ENCODE data around the gene OR52N1. TPM values are rescaled to one million over a fixed set of nuclear protein-coding genes. Genes with fewer than 3 reads are reported as not detected.

The OR52N1 gene
- total and polyA plus RNA-seq, 2 donors (not counting 3 experiments of a cell fraction or from before 2014, with no cell fraction given): not detected

DNA sequence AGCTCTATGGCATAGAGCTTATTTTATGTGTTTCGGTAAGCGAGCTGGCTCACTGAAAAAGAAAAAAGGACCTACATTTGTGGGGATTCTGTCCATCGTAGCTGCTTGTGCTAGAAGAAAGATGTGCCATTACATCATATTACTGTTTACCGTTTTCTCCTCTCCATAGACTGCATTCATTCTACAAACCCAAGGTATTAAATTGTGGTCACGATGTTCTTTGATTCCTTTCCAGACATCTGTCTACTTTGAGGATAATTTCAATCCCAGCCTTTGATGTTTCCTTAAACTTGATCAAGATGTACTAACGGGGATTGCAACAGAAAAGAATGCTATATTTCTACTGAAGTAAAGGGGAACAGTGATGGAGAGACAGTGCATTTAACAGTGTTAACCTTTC is 5.5 kb upstream of the OR52N1 start:
- Histone ChIP-seq H4K20me1 (replicated peaks; ENCODE audit: control insufficient read depth, extremely low read depth, insufficient read depth, low read length) (no peaks in the 10 kb centered on the region), H3K79me2 (ENCODE audit: control insufficient read depth, insufficient read depth, low read length) (no peaks in the 10 kb centered on the region), H3K9me3 (replicated peaks; ENCODE audit: control insufficient read depth, insufficient read depth, low read length) (no peaks in the 10 kb centered on the region), H3K9me1 (replicated peaks; ENCODE audit: control insufficient read depth, extremely low read depth, insufficient read depth, low read length) (no peaks in the 10 kb centered on the region), H3K36me3 (ENCODE audit: control insufficient read depth in 2 of 2, extremely low read depth in 1 of 2, insufficient read depth in 2 of 2, low read length in 2 of 2) (no peaks in the 10 kb centered on the region), H3K27me3 (ENCODE audit: control insufficient read depth in 2 of 2, insufficient read depth in 2 of 2, low read length in 2 of 2) (peaks cover 0 to 2% of the 10 kb centered on the region in 2 experiments), H2AFZ (ENCODE audit: low read depth, low read length) (no peak overlapping the region), H3K27ac (ENCODE audit: insufficient read depth, low read depth, low read length) (no peak overlapping the region), H3K4me3 (replicated peaks in 1 of 3; ENCODE audit: insufficient read depth in 1 of 3, low read depth in 1 of 3, low read length in 3 of 3) (no peak overlapping the region), H3K4me2 (ENCODE audit: insufficient read depth, low read length) (no peak overlapping the region), H3K4me1 (ENCODE audit: control insufficient read depth, extremely low read depth, insufficient read depth, low read length) (no peaks in the 10 kb centered on the region), H3K9ac (replicated peaks; ENCODE audit: extremely low read depth, insufficient read depth, low read length) (no peak overlapping the region)
- intact Hi-C loops (cut with micrococcal nuclease) (no loop called here), dilution Hi-C loops (cut with MboI; ENCODE audit: extremely low pct_ligation_motif_present, low sequenced_read_pairs) (no loop called here)
- BruUV-seq (replicated peaks): no TSS peak
- FAIRE-seq: no peak
- ChIA-PET POLR2A (no interaction called here), CTCF (no interaction called here)
- no peak for DNase-seq (ENCODE audit: low read depth, low spot score)
- TF ChIP-seq JUN (IDR thresholded peaks at IDR 0.05; ENCODE audit: borderline replicate concordance, insufficient read depth, insufficient read length, low read depth): no peak
- no peak for TF ChIP-seq MYC (IDR thresholded peaks at IDR 0.05; ENCODE audit: low read depth, low read length)
- no peak for TF ChIP-seq POLR2A (IDR thresholded peaks at IDR 0.05; ENCODE audit: low read depth, low read length)
- no peak for TF ChIP-seq GATA2 (IDR thresholded peaks at IDR 0.05; ENCODE audit: insufficient read depth, insufficient read length, low read depth, low read length)
- no peak for TF ChIP-seq EZH2 (IDR thresholded peaks at IDR 0.05; ENCODE audit: borderline replicate concordance, low read depth, low read length, severe bottlenecking)

- no TSS peak for BruUV-seq (replicated peaks)
- TF ChIP-seq CTCF (IDR thresholded peaks at IDR 0.05; ENCODE audit: extremely low read depth in 1 of 2, insufficient read depth in 1 of 2, low read depth in 1 of 2, low read length in 2 of 2) (no peak), POLR2A (IDR thresholded peaks at IDR 0.05; ENCODE audit: low read depth, low read length) (no peak), FOS (IDR thresholded peaks at IDR 0.05; ENCODE audit: borderline replicate concordance, insufficient read depth, low read length) (no peak), EZH2 (IDR thresholded peaks at IDR 0.05; ENCODE audit: borderline replicate concordance, low read depth, low read length, severe bottlenecking) (no peak), POLR2AphosphoS5 (IDR thresholded peaks at IDR 0.05; ENCODE audit: insufficient read depth, low read depth, low read length) (no peak), GATA2 (IDR thresholded peaks at IDR 0.05; ENCODE audit: insufficient read depth, insufficient read length, low read depth, low read length) (no peak), MYC (IDR thresholded peaks at IDR 0.05; ENCODE audit: low read depth, low read length) (no peak), MAX (IDR thresholded peaks at IDR 0.05; ENCODE audit: insufficient read depth, insufficient read length) (no peak), JUN (IDR thresholded peaks at IDR 0.05; ENCODE audit: borderline replicate concordance, insufficient read depth, insufficient read length, low read depth) (no peak)
- no peaks in the 10 kb centered on the region for H3K27me3 ChIP-seq (ENCODE audit: control insufficient read depth in 2 of 2, insufficient read depth in 2 of 2, low read length in 2 of 2)
- FAIRE-seq (no peak), DNase-seq (ENCODE audit: low read depth, low spot score) (no peak)
- no peaks in the 10 kb centered on the region for H3K4me1 ChIP-seq (ENCODE audit: control insufficient read depth, extremely low read depth, insufficient read depth, low read length)
- dilution Hi-C loops (cut with MboI; ENCODE audit: extremely low pct_ligation_motif_present, low sequenced_read_pairs): no loop called here
- ChIA-PET POLR2A (no interaction called here), CTCF (no interaction called here)
- no peak within 1 kb of the TSS for H3K9ac ChIP-seq (replicated peaks; ENCODE audit: extremely low read depth, insufficient read depth, low read length)
- no peak within 1 kb of the TSS for H2AFZ ChIP-seq (ENCODE audit: low read depth, low read length)
- no peaks in the 10 kb centered on the region for H3K36me3 ChIP-seq (ENCODE audit: control insufficient read depth in 2 of 2, extremely low read depth in 1 of 2, insufficient read depth in 2 of 2, low read length in 2 of 2)
- no peak within 1 kb of the TSS for H3K27ac ChIP-seq (ENCODE audit: insufficient read depth, low read depth, low read length)
- H3K9me1 ChIP-seq (replicated peaks; ENCODE audit: control insufficient read depth, extremely low read depth, insufficient read depth, low read length): no peaks in the 10 kb centered on the region
- H3K4me3 ChIP-seq (replicated peaks in 1 of 3; ENCODE audit: insufficient read depth in 1 of 3, low read depth in 1 of 3, low read length in 3 of 3): no peak within 1 kb of the TSS
- H3K4me2 ChIP-seq (ENCODE audit: insufficient read depth, low read length): no peak within 1 kb of the TSS
- no peaks in the 10 kb centered on the region for H4K20me1 ChIP-seq (replicated peaks; ENCODE audit: control insufficient read depth, extremely low read depth, insufficient read depth, low read length)
- H3K9me3 ChIP-seq (replicated peaks; ENCODE audit: control insufficient read depth, insufficient read depth, low read length): no peaks in the 10 kb centered on the region
- H3K79me2 ChIP-seq (ENCODE audit: control insufficient read depth, insufficient read depth, low read length): no peaks in the 10 kb centered on the region
- intact Hi-C loops (cut with micrococcal nuclease): loop anchor here (10.0 kb wide), 1 partner anchor 598 kb away; no protein-coding TSS in a partner anchor
These were observed 7.8 kb downstream of the OR52N1 start, which contains the start of gene OR52N5 for GRCh38 chr11:5783255-5783654. Gene OR52N5 (minus strand): TSS chr11:5783355. CDS start chr11:5778634, 4,721 bp downstream.
